B cell (primary cell): ENCODE results near the gene STAB1.

ENCODE experiments used
- EZH2 ChIP-seq: IDR thresholded peaks from 2 replicates; pipeline ENCODE4 v1.6.1; 2012; ENCODE audit warnings: borderline replicate concordance, low read depth, mild to moderate bottlenecking, moderate library complexity, low read length; ENCODE audit not compliant: insufficient read depth, poor library complexity, severe bottlenecking
- TF ChIP-seq, protein P1 (sequence below): fragments of 200-600 bp; IDR thresholded peaks from one replicate; pipeline ENCODE4 v1.8.0; 2022; ENCODE audit warnings: antibody characterized with exemption, mild to moderate bottlenecking

DNA sequence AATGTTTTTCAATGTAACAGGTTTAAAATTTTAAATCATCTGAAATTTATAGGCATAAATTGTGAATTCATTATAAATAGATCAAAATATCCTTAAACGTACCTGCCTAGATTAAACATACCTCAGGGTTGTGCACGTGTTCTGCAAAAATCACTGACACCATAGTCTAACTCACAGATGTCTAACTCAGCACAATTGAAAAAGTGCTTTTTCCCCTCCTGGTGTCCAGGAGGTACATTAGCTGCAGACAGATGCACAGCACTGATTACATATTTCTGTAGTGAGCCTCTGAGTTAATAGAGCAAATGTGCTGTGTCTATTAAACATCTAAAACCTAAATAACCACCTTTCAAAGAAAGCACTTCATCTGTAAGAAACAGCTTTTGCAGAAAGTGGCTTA lies 52.0 kb downstream of the STAB1 start:
- TF ChIP-seq, protein P1, sequence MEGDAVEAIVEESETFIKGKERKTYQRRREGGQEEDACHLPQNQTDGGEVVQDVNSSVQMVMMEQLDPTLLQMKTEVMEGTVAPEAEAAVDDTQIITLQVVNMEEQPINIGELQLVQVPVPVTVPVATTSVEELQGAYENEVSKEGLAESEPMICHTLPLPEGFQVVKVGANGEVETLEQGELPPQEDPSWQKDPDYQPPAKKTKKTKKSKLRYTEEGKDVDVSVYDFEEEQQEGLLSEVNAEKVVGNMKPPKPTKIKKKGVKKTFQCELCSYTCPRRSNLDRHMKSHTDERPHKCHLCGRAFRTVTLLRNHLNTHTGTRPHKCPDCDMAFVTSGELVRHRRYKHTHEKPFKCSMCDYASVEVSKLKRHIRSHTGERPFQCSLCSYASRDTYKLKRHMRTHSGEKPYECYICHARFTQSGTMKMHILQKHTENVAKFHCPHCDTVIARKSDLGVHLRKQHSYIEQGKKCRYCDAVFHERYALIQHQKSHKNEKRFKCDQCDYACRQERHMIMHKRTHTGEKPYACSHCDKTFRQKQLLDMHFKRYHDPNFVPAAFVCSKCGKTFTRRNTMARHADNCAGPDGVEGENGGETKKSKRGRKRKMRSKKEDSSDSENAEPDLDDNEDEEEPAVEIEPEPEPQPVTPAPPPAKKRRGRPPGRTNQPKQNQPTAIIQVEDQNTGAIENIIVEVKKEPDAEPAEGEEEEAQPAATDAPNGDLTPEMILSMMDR, result no peak
- no peak for TF ChIP-seq EZH2
